SK-N-SH (cell line): Measurements from ENCODE around the gene ATF7IP2. TPM values are rescaled to one million over a fixed set of nuclear protein-coding genes. Genes with fewer than 3 reads are reported as not detected.
"Not testable (repeated sequence)": the region's sequence is repeated elsewhere in the genome, so short reads cannot be mapped to it uniquely, and the experiment has no call there.

Experiments
- CTCF ChIA-PET: fragments of 300-600, 350-600 bp; formaldehyde crosslinking; extraction: SDS; loops from one replicate; lab custom pipeline; 2021; lab: Yijun Ruan, JAX
- POLR2A ChIA-PET: fragments of 350-600 bp; sonication (Branson Sonifier 250); formaldehyde crosslinking; extraction: SDS; loops from one replicate; lab custom pipeline; 2020; ENCODE audit warnings: antibody characterized with exemption, inconsistent platforms; lab: Yijun Ruan, JAX
- DNase-seq: peaks from one replicate; pipeline ENCODE4 v3.0.0; 2012
- H2AFZ ChIP-seq: fragments of 200-600 bp; sonication (generic); 2 replicates; pipeline ENCODE4 v1.8.1; 2016; ENCODE audit warnings: antibody characterized with exemption, mild to moderate bottlenecking, low read depth
- H3F3A ChIP-seq: fragments of 200-600 bp; sonication (generic); replicated peaks from 2 replicates; pipeline ENCODE3; 2016; ENCODE audit warnings: antibody characterized with exemption, mild to moderate bottlenecking; ENCODE audit not compliant: insufficient read depth
- H3K27ac ChIP-seq, 2 experiments: fragments of 200-500 bp in 1 of 2; fragments of 200-600 bp in 1 of 2; sonication (Bioruptor generic) in 1 of 2; sonication (generic), shearing (Covaris generic) in 1 of 2; 2 replicates each; pipeline versions ENCODE4 v1.5.1 to v1.6.1; 2014 to 2016; ENCODE audit warnings: low read depth in 2 of 2, inconsistent platforms in 1 of 2, low read length in 1 of 2, mild to moderate bottlenecking in 1 of 2, mixed read lengths in 1 of 2
- H3K27me3 ChIP-seq: fragments of 200-600 bp; sonication (generic), shearing (Covaris generic); 2 replicates; pipeline ENCODE4 v1.6.1; 2016; ENCODE audit warnings: mixed run types; ENCODE audit not compliant: insufficient read depth
- H3K36me3 ChIP-seq, 2 experiments: fragments of 200-500 bp in 1 of 2; fragments of 200-600 bp in 1 of 2; sonication (Bioruptor generic) in 1 of 2; sonication (generic) in 1 of 2; replicated peaks in 1 of 2; 2 replicates each; pipeline versions ENCODE3 to v1.5.1; 2014 to 2016; ENCODE audit warnings: low read length in 1 of 2, mild to moderate bottlenecking in 1 of 2; ENCODE audit not compliant: insufficient read depth in 2 of 2, control insufficient read depth in 1 of 2
- H3K4me1 ChIP-seq, 2 experiments: fragments of 200-500 bp in 1 of 2; fragments of 200-600 bp in 1 of 2; sonication (Bioruptor generic) in 1 of 2; sonication (generic), shearing (Covaris generic) in 1 of 2; 2 replicates each; pipeline versions ENCODE4 v1.5.1 to v1.6.1; 2014 to 2016; ENCODE audit warnings: low read depth in 1 of 2, low read length in 1 of 2, mixed run types in 1 of 2; ENCODE audit not compliant: insufficient read depth in 2 of 2, control insufficient read depth in 1 of 2
- H3K4me2 ChIP-seq: fragments of 200-600 bp; sonication (generic), shearing (Covaris generic); 2 replicates; pipeline ENCODE4 v1.6.1; 2017; ENCODE audit warnings: mixed run types
- H3K4me3 ChIP-seq, 2 experiments: fragments of 200-500 bp in 1 of 2; fragments of 200-600 bp in 1 of 2; sonication (Bioruptor generic) in 1 of 2; sonication (generic), shearing (Covaris generic) in 1 of 2; 2 replicates each; pipeline versions ENCODE4 v1.5.1 to v1.8.1; 2014 to 2016; ENCODE audit warnings: low read depth in 2 of 2, inconsistent platforms in 1 of 2, low read length in 1 of 2, mild to moderate bottlenecking in 1 of 2, mixed read lengths in 1 of 2, moderate library complexity in 1 of 2
- H3K79me2 ChIP-seq: fragments of 200-600 bp; sonication (generic); 2 replicates; pipeline ENCODE4 v1.8.1; 2017; ENCODE audit warnings: mild to moderate bottlenecking; ENCODE audit not compliant: insufficient read depth
- H3K9ac ChIP-seq: fragments of 200-600 bp; sonication (generic); 2 replicates; pipeline ENCODE4 v1.6.1; 2017; ENCODE audit warnings: mixed run types
- H3K9me2 ChIP-seq: fragments of 200-600 bp; sonication (generic); 2 replicates; pipeline ENCODE4 v1.6.1; 2017; ENCODE audit warnings: mixed run types
- H3K9me3 ChIP-seq: fragments of 200-600 bp; sonication (generic); 2 replicates; pipeline ENCODE4 v1.6.1; 2017; ENCODE audit warnings: mixed run types, mild to moderate bottlenecking, moderate library complexity
- H4K20me1 ChIP-seq: fragments of 200-600 bp; sonication (generic); 2 replicates; pipeline ENCODE4 v1.6.1; 2017; ENCODE audit warnings: mild to moderate bottlenecking, mixed run types; ENCODE audit not compliant: insufficient read depth
- CHD2 ChIP-seq: fragments of 150-350 bp; IDR thresholded peaks from 2 replicates; pipeline ENCODE4 v1.6.1; 2018; ENCODE audit warnings: low read length; ENCODE audit not compliant: partially characterized antibody
- EZH2phosphoT487 ChIP-seq: fragments of 200-600 bp; sonication (generic); IDR thresholded peaks from 2 replicates; pipeline ENCODE4 v1.6.1; 2017; ENCODE audit warnings: low read depth, mixed run types, mild to moderate bottlenecking, antibody characterized with exemption, moderate library complexity, borderline replicate concordance
- FOXJ3 ChIP-seq: sonication (generic); formaldehyde crosslinking; IDR thresholded peaks from 2 replicates; pipeline ENCODE4 v1.5.1; 2020; ENCODE audit warnings: mild to moderate bottlenecking, missing genetic modification reagents
- MEF2A ChIP-seq: IDR thresholded peaks from 2 replicates; pipeline ENCODE4 v1.4.0; 2012; ENCODE audit warnings: low read depth, borderline replicate concordance
- MXI1 ChIP-seq: IDR thresholded peaks from 2 replicates; pipeline ENCODE4 v1.6.1; 2012; ENCODE audit warnings: mild to moderate bottlenecking, low read depth, low read length, improper control_type of control experiment
- NFIC ChIP-seq: IDR thresholded peaks from 2 replicates; pipeline ENCODE4 v1.4.0; 2012; ENCODE audit warnings: borderline replicate concordance
- POLR2AphosphoS5 ChIP-seq: IDR thresholded peaks from 2 replicates; pipeline ENCODE4 v1.6.1; 2012; ENCODE audit warnings: low read depth, low read length
- RCOR1 ChIP-seq: fragments of 150-350 bp; IDR thresholded peaks from 2 replicates; pipeline ENCODE4 v1.6.1; 2017; ENCODE audit warnings: antibody characterized with exemption, low read length
- RXRA ChIP-seq: IDR thresholded peaks from 2 replicates; pipeline ENCODE4 v1.4.0; 2012; ENCODE audit warnings: low read depth, mild to moderate bottlenecking, borderline replicate concordance
- TAF1 ChIP-seq: IDR thresholded peaks from 2 replicates; pipeline ENCODE4 v1.6.1; 2012; ENCODE audit warnings: low read depth, mild to moderate bottlenecking, low read length, moderate library complexity, borderline replicate concordance
- TCF12 ChIP-seq: IDR thresholded peaks from 2 replicates; pipeline ENCODE4 v1.4.0; 2012
- YY1 ChIP-seq: IDR thresholded peaks from 2 replicates; pipeline ENCODE4 v1.4.0; 2012; ENCODE audit warnings: low read depth, mild to moderate bottlenecking
- WGBS: methylation state at CpG from one replicate; pipeline ENCODE4 v1.1.6; 2017; ENCODE audit warnings: low lambda C conversion rate; 5-methylcytosine and 5-hydroxymethylcytosine counted together
- polyA plus RNA-seq, 3 experiments: library from polyadenylated mRNA; depleted of rRNA; stranded (reverse); fragments of >200 nt; gene quantifications; 2 replicates each; pipeline ENCODE4 v1.2.3, GENCODE V29; 2012
- TF ChIP-seq, protein P1 (sequence below): IDR thresholded peaks from 2 replicates; pipeline ENCODE4 v1.4.0; 2012; ENCODE audit warnings: low read depth, borderline replicate concordance
- TF ChIP-seq, protein P2 (sequence below): IDR thresholded peaks from 2 replicates; pipeline ENCODE4 v1.4.0; 2012; ENCODE audit warnings: low read depth, borderline replicate concordance
- TF ChIP-seq, protein P3 (sequence below): IDR thresholded peaks from 2 replicates; pipeline ENCODE4 v1.4.0; 2012; ENCODE audit warnings: low read depth

The ATF7IP2 gene
- polyA plus RNA-seq, 1 of the 3 experiments (the other 2 are of a cell fraction): 0.35 TPM

DNA sequence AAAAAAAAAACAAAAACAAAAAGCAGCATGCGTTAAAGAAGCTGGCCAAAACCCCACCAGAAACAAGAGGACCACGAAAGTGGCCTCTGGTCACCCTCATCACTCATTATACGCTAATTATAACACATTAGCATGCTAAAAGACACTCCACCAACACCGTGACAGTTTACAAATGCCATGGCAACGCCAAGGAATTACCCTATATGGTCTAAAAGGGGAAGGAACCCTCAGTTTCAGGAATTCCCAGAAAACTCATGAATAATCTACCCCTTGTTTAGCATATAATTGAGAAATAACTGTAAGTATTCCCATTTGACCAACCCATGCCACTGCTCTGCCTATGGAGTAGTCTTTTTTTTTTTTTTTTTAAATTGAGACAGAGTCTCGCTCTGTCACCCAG lies 116.9 kb downstream of the ATF7IP2 start:
- TF ChIP-seq POLR2AphosphoS5: no peak
- no peak for TF ChIP-seq RXRA
- no peak for TF ChIP-seq YY1
- no peak for TF ChIP-seq FOXJ3 (CRISPR knock-in tag)
- TF ChIP-seq NFIC: no peak
- TF ChIP-seq RCOR1: no peak
- no peak for TF ChIP-seq TCF12
- no peak for TF ChIP-seq TAF1
- TF ChIP-seq EZH2phosphoT487: no peak
- TF ChIP-seq, protein P1, sequence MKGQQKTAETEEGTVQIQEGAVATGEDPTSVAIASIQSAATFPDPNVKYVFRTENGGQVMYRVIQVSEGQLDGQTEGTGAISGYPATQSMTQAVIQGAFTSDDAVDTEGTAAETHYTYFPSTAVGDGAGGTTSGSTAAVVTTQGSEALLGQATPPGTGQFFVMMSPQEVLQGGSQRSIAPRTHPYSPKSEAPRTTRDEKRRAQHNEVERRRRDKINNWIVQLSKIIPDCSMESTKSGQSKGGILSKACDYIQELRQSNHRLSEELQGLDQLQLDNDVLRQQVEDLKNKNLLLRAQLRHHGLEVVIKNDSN: no peak
- TF ChIP-seq MEF2A: no peak
- Histone ChIP-seq H3K79me2 (no peaks in the 10 kb centered on the region), H3K4me1 (no peaks in the 10 kb centered on the region), H3K27ac (no peak overlapping the region), H3K9me3 (no peaks in the 10 kb centered on the region), H3K9me2 (no peaks in the 10 kb centered on the region), H3K36me3 (no peaks in the 10 kb centered on the region), H3K4me3 (no peak overlapping the region), H3F3A (no peaks in the 10 kb centered on the region), H2AFZ (no peak overlapping the region), H4K20me1 (no peaks in the 10 kb centered on the region), H3K27me3 (no peaks in the 10 kb centered on the region), H3K9ac (no peak overlapping the region), H3K4me2 (no peak overlapping the region)
- no peak for DNase-seq
- ChIA-PET POLR2A (no interaction called here), CTCF (no interaction called here)
- WGBS: 56% methylated on average over 6 of the region's 6 CpGs

DNA sequence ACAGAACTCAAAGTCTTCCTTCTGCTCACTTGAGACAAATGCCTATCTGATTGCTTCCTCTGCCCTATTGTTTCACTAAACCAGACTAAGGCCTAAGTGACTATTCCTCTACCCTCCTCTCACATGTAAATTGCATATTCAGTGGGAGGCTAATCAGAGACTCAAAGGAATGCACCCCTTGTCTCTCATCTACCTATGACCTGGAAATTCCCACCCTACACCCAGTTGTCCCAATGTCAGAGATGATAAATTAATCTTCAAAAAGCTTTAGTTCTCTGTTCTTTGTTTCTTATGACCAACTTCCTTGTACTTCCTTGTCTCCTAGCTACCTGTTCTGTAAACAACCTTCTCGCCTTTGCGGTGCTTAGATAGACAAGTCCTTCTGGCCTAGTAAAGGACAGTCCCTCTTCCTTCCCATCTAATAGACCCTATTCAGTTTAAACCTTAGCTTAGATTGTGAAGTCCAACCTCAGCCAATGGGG lies 118.6 kb downstream of the ATF7IP2 start:
- DNase-seq: no peak
- H3K79me2 ChIP-seq: no peaks in the 10 kb centered on the region
- no peaks in the 10 kb centered on the region for H3K27me3 ChIP-seq
- no peaks in the 10 kb centered on the region for H3K9me3 ChIP-seq
- no peaks in the 10 kb centered on the region for H4K20me1 ChIP-seq
- H3K36me3 ChIP-seq: no peaks in the 10 kb centered on the region
- TF ChIP-seq, protein P2, sequence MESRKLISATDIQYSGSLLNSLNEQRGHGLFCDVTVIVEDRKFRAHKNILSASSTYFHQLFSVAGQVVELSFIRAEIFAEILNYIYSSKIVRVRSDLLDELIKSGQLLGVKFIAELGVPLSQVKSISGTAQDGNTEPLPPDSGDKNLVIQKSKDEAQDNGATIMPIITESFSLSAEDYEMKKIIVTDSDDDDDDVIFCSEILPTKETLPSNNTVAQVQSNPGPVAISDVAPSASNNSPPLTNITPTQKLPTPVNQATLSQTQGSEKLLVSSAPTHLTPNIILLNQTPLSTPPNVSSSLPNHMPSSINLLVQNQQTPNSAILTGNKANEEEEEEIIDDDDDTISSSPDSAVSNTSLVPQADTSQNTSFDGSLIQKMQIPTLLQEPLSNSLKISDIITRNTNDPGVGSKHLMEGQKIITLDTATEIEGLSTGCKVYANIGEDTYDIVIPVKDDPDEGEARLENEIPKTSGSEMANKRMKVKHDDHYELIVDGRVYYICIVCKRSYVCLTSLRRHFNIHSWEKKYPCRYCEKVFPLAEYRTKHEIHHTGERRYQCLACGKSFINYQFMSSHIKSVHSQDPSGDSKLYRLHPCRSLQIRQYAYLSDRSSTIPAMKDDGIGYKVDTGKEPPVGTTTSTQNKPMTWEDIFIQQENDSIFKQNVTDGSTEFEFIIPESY: no peak
- TF ChIP-seq MXI1: no peak
- TF ChIP-seq RCOR1: no peak
- TF ChIP-seq, protein P1: no peak
- TF ChIP-seq RXRA: no peak
- TF ChIP-seq POLR2AphosphoS5: no peak
- no peak for TF ChIP-seq CHD2
- TF ChIP-seq, protein P3, sequence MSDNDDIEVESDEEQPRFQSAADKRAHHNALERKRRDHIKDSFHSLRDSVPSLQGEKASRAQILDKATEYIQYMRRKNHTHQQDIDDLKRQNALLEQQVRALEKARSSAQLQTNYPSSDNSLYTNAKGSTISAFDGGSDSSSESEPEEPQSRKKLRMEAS: no peak
- CTCF ChIA-PET: interaction anchor here (1.3 to 3.6 kb wide), 5 partner anchors 10 to 247 kb away, joined by 3 to 14 read pairs (median 4); no protein-coding TSS in a partner anchor
- WGBS: 90% methylated on average over 2 of the region's 2 CpGs
- H3F3A ChIP-seq: no peaks in the 10 kb centered on the region
- POLR2A ChIA-PET: no interaction called here
- no peak overlapping the region for H2AFZ ChIP-seq
- no peaks in the 10 kb centered on the region for H3K9me2 ChIP-seq
- no peak overlapping the region for H3K4me2 ChIP-seq
- no peak overlapping the region for H3K27ac ChIP-seq
- H3K4me1 ChIP-seq: no peaks in the 10 kb centered on the region
- no peak overlapping the region for H3K9ac ChIP-seq
- no peak overlapping the region for H3K4me3 ChIP-seq

DNA sequence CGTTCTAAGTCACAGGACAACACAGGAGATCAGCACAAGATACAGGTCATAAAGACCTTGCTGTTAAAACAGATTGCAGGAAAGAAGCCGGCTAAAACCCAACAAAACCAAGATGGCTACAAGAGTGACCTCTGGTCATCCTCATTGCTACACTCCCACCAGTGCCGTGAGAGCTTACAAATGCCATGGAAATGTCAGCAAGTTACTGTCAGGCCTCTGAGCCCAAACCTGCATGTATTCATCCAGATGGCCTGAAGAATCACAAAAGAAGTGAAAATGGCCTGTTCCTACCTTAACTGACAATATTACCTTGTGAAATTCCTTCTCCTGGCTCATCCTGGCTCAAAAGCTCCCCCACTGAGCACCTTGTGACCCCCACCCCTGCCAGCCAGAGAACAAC lies 119.4 kb downstream of the ATF7IP2 start:
- H4K20me1 ChIP-seq, DNase-seq, H3K4me1 ChIP-seq, H3K9me3 ChIP-seq, H3F3A ChIP-seq, H3K27ac ChIP-seq, H3K79me2 ChIP-seq, H3K9me2 ChIP-seq, H2AFZ ChIP-seq, H3K27me3 ChIP-seq, H3K36me3 ChIP-seq, H3K9ac ChIP-seq, H3K4me2 ChIP-seq, H3K4me3 ChIP-seq: not testable (repeated sequence)
- WGBS: 43% methylated on average over 3 of the region's 3 CpGs
- ChIA-PET POLR2A (interaction anchor here (0.6 kb wide), 1 partner anchor 10 kb away, joined by 3 read pairs; no protein-coding TSS in a partner anchor), CTCF (interaction anchor here (1.3 to 3.6 kb wide), 3 partner anchors 9 to 247 kb away, joined by 3 to 14 read pairs (median 7); no protein-coding TSS in a partner anchor)
